Loucy (cell line): ENCODE results near the gene CROCC.

Source experiments
- H2AFZ ChIP-seq: fragments of 200-600 bp; sonication (generic); 2 replicates; pipeline ENCODE4 v1.6.0; 2016; ENCODE audit warnings: antibody characterized with exemption, mild to moderate bottlenecking, low read length, moderate library complexity
- H3F3A ChIP-seq: fragments of 200-600 bp; 2 replicates; pipeline ENCODE4 v1.6.0; 2016; ENCODE audit warnings: antibody characterized with exemption, low read depth, mild to moderate bottlenecking
- H3K27me3 ChIP-seq: fragments of 200-600 bp; sonication (generic); 2 replicates; pipeline ENCODE4 v1.6.1; 2014; ENCODE audit warnings: low read length, mild to moderate bottlenecking; ENCODE audit not compliant: insufficient read depth, poor library complexity, severe bottlenecking
- H3K36me3 ChIP-seq: fragments of 200-600 bp; sonication (generic); 2 replicates; pipeline ENCODE4 v1.6.1; 2016; ENCODE audit warnings: low read length; ENCODE audit not compliant: insufficient read depth
- H3K4me1 ChIP-seq: fragments of 200-600 bp; sonication (generic); 2 replicates; pipeline ENCODE4 v1.5.1; 2014; ENCODE audit warnings: low read length, mild to moderate bottlenecking; ENCODE audit not compliant: insufficient read depth, poor library complexity, severe bottlenecking
- H3K4me2 ChIP-seq: fragments of 200-600 bp; sonication (generic); 2 replicates; pipeline ENCODE4 v1.6.0; 2014; ENCODE audit warnings: antibody characterized with exemption, low read length, low read depth, mild to moderate bottlenecking; ENCODE audit not compliant: poor library complexity, severe bottlenecking
- H3K4me3 ChIP-seq: fragments of 200-600 bp; sonication (generic); 2 replicates; pipeline ENCODE4 v1.5.1; 2014; ENCODE audit warnings: low read length, mild to moderate bottlenecking, mixed read lengths; ENCODE audit not compliant: poor library complexity, severe bottlenecking
- H3K79me2 ChIP-seq: fragments of 200-600 bp; sonication (generic); 2 replicates; pipeline ENCODE4 v1.6.1; 2014; ENCODE audit warnings: low read length; ENCODE audit not compliant: insufficient read depth
- H3K9ac ChIP-seq: fragments of 200-600 bp; sonication (generic); 2 replicates; pipeline ENCODE4 v1.6.0; 2014; ENCODE audit warnings: mild to moderate bottlenecking, low read depth, low read length, moderate library complexity; ENCODE audit not compliant: poor library complexity, severe bottlenecking
- H3K9me2 ChIP-seq: fragments of 200-600 bp; sonication (generic); replicated peaks from 2 replicates; pipeline ENCODE4 v1.6.1; 2016; ENCODE audit warnings: low read depth, low read length, mixed read lengths
- H3K9me3 ChIP-seq: fragments of 200-600 bp; sonication (generic); 2 replicates; pipeline ENCODE4 v1.6.1; 2014; ENCODE audit warnings: mild to moderate bottlenecking, antibody characterized with exemption, low read length, low read depth; ENCODE audit not compliant: insufficient read depth
- H4K20me1 ChIP-seq: fragments of 200-600 bp; sonication (generic); 2 replicates; pipeline ENCODE4 v1.6.0; 2014; ENCODE audit warnings: antibody characterized with exemption, low read length, mild to moderate bottlenecking; ENCODE audit not compliant: insufficient read depth, poor library complexity, severe bottlenecking
- CTCF ChIP-seq: fragments of 200-600 bp; sonication (generic); conservative IDR thresholded peaks from 2 replicates; pipeline ENCODE4 v1.5.1; 2014; ENCODE audit warnings: mild to moderate bottlenecking, antibody characterized with exemption, low read length
- EZH2phosphoT487 ChIP-seq: fragments of 200-600 bp; IDR thresholded peaks from 2 replicates; pipeline ENCODE4 v1.6.1; 2018; ENCODE audit warnings: antibody characterized with exemption, mild to moderate bottlenecking, moderate library complexity, borderline replicate concordance

Gene CROCC

GRCh38 chr1:16976966-16977365, 55.2 kb downstream of the CROCC start:
- H3K4me2 ChIP-seq, result no peak overlapping the region
- H3K4me3 ChIP-seq, result no peak overlapping the region
- no peaks in the 10 kb centered on the region for H3K9me2 ChIP-seq
- H2AFZ ChIP-seq, result no peak overlapping the region
- H3K9me3 ChIP-seq, result no peaks in the 10 kb centered on the region
- no peaks in the 10 kb centered on the region for H4K20me1 ChIP-seq
- H3K4me1 ChIP-seq, result peaks cover 11% of the 10 kb centered on the region
- H3F3A ChIP-seq, result no peaks in the 10 kb centered on the region
- no peaks in the 10 kb centered on the region for H3K79me2 ChIP-seq
- H3K36me3 ChIP-seq, result no peaks in the 10 kb centered on the region
- H3K9ac ChIP-seq, result no peak overlapping the region
- H3K27me3 ChIP-seq, result no peaks in the 10 kb centered on the region
- TF ChIP-seq EZH2phosphoT487, result no peak
- TF ChIP-seq CTCF, result no peak

- Histone ChIP-seq H3K36me3 (no peaks in the 10 kb centered on the region), H3K9ac (no peak overlapping the region), H3K4me3 (no peak overlapping the region), H3K9me3 (no peaks in the 10 kb centered on the region), H2AFZ (no peak overlapping the region), H3K79me2 (no peaks in the 10 kb centered on the region), H4K20me1 (no peaks in the 10 kb centered on the region), H3K4me2 (no peak overlapping the region), H3K9me2 (no peaks in the 10 kb centered on the region), H3K27me3 (no peaks in the 10 kb centered on the region), H3F3A (no peaks in the 10 kb centered on the region), H3K4me1 (peaks cover 11% of the 10 kb centered on the region)
- TF ChIP-seq EZH2phosphoT487 (no peak), CTCF (no peak)
Measured at GRCh38 chr1:16977377-16977776, 55.6 kb downstream of the CROCC start.

- H3F3A ChIP-seq, result no peaks in the 10 kb centered on the region
- no peaks in the 10 kb centered on the region for H3K9me2 ChIP-seq
- no peak overlapping the region for H3K4me3 ChIP-seq
- H2AFZ ChIP-seq, result no peak overlapping the region
- no peak for TF ChIP-seq EZH2phosphoT487
- TF ChIP-seq CTCF, result no peak
- no peaks in the 10 kb centered on the region for H3K79me2 ChIP-seq
- H3K4me1 ChIP-seq, result peaks cover 11% of the 10 kb centered on the region
- no peak overlapping the region for H3K9ac ChIP-seq
- no peaks in the 10 kb centered on the region for H3K9me3 ChIP-seq
- no peaks in the 10 kb centered on the region for H3K27me3 ChIP-seq
- no peaks in the 10 kb centered on the region for H3K36me3 ChIP-seq
- H4K20me1 ChIP-seq, result no peaks in the 10 kb centered on the region
- no peak overlapping the region for H3K4me2 ChIP-seq
Measured at GRCh38 chr1:16978139-16978538, 56.4 kb downstream of the CROCC start.
